HL-60 (cell line): Measurements from ENCODE around the gene GRIN2D.
A peak's percentile ranks its signal among the peaks of the same experiment; 100 is the strongest.

Experiments used
- DNase-seq, 2 experiments: peaks; one replicate each; pipeline ENCODE4 v3.0.0-alpha.2; 2010 to 2020; ENCODE audit warnings: low read depth in 1 of 2, low spot score in 1 of 2
- H3K27ac ChIP-seq: fragments of 250-450 bp; sonication (Bioruptor Pico); replicated peaks from 2 replicates; pipeline ENCODE4 v1.5.1; 2020; ENCODE audit warnings: mild to moderate bottlenecking, moderate library complexity
- H3K27me3 ChIP-seq: fragments of 250-450 bp; sonication (Bioruptor Pico); 2 replicates; pipeline ENCODE4 v1.5.1; 2021; ENCODE audit warnings: mild to moderate bottlenecking, moderate library complexity; ENCODE audit not compliant: insufficient read depth, poor library complexity, severe bottlenecking
- H3K4me3 ChIP-seq: replicated peaks from 2 replicates; pipeline ENCODE4 v1.5.1; 2011; ENCODE audit warnings: mild to moderate bottlenecking, control low read depth, low read length; ENCODE audit not compliant: insufficient read depth
- CTCF ChIP-seq: IDR thresholded peaks from one replicate; pipeline ENCODE4 v1.5.1; 2011; ENCODE audit warnings: low read length, control low read depth, inconsistent platforms; ENCODE audit not compliant: insufficient read depth
- GABPA ChIP-seq: IDR thresholded peaks from 2 replicates; pipeline ENCODE4 v1.6.1; 2012; ENCODE audit warnings: low read depth
- POLR2AphosphoS5 ChIP-seq: IDR thresholded peaks from 2 replicates; pipeline ENCODE4 v1.6.1; 2012; ENCODE audit warnings: low read depth
- REST ChIP-seq: IDR thresholded peaks from 2 replicates; pipeline ENCODE4 v1.6.1; 2012; ENCODE audit warnings: low read depth; ENCODE audit not compliant: insufficient replicate concordance
- SPI1 ChIP-seq: IDR thresholded peaks from 2 replicates; pipeline ENCODE4 v1.6.1; 2012; ENCODE audit warnings: low read depth, mild to moderate bottlenecking, borderline replicate concordance

GRIN2D gene

GRCh38 chr19:48359123-48359522, 34.3 kb upstream of the GRIN2D start:
- Histone ChIP-seq H3K27me3 (no peaks in the 10 kb centered on the region), H3K4me3 (no peak overlapping the region), H3K27ac (no peak overlapping the region)
- no peak for TF ChIP-seq REST
- no peak for TF ChIP-seq SPI1
- no peak for TF ChIP-seq POLR2AphosphoS5
- TF ChIP-seq CTCF: no peak
- no peak for TF ChIP-seq GABPA
- DNase-seq: no peak

- Histone ChIP-seq H3K27me3 (no peaks in the 10 kb centered on the region), H3K4me3 (no peak overlapping the region), H3K27ac (no peak overlapping the region)
- DNase-seq: no peak
- TF ChIP-seq POLR2AphosphoS5: no peak
- TF ChIP-seq GABPA: no peak
- no peak for TF ChIP-seq REST
- TF ChIP-seq SPI1: no peak
- no peak for TF ChIP-seq CTCF
Observed at GRCh38 chr19:48361912-48362311, 31.6 kb upstream of the GRIN2D start.

- peak overlapping the region; percentile 65 for H3K4me3 ChIP-seq
- TF ChIP-seq SPI1: no peak
- no peak for TF ChIP-seq REST
- TF ChIP-seq POLR2AphosphoS5: no peak
- no peak for TF ChIP-seq GABPA
- TF ChIP-seq CTCF: no peak
- peak; percentile 88 to 96 for DNase-seq
- H3K27ac ChIP-seq: peak overlapping the region; percentile 91
- H3K27me3 ChIP-seq: no peaks in the 10 kb centered on the region
Observed at GRCh38 chr19:48362716-48363499, 30.6 kb upstream of the GRIN2D start.
